Mononuclear cell (primary cell): Measurements from ENCODE around the gene SUN1. TPM values are rescaled to one million over a fixed set of nuclear protein-coding genes. Genes with fewer than 3 reads are reported as not detected.

Source experiments
- H3K27me3 ChIP-seq: 2 replicates; pipeline ENCODE4 v1.6.0; 2011; ENCODE audit warnings: low read length, control low read depth; ENCODE audit not compliant: insufficient read depth
- H3K4me1 ChIP-seq: 2 replicates; pipeline ENCODE4 v1.5.1; 2011; ENCODE audit warnings: mild to moderate bottlenecking, low read length, control low read depth; ENCODE audit not compliant: insufficient read depth
- H3K4me3 ChIP-seq: 2 replicates; pipeline ENCODE4 v1.5.1; 2011; ENCODE audit warnings: mild to moderate bottlenecking, low read length, moderate library complexity
- H3K9me3 ChIP-seq: 2 replicates; pipeline ENCODE4 v1.5.1; 2011; ENCODE audit warnings: low read depth, mild to moderate bottlenecking, control low read depth, low read length
- total RNA-seq: library from RNA; depleted of rRNA; stranded (reverse); fragments of >200 nt; gene quantifications from one replicate; pipeline ENCODE4 v1.2.3, GENCODE V29; 2012

Gene SUN1
- total RNA-seq, 1 donor, result 86.3 TPM

- Histone ChIP-seq H3K27me3 (no peaks in the 10 kb centered on the region), H3K4me1 (peaks cover 20% of the 10 kb centered on the region), H3K9me3 (no peaks in the 10 kb centered on the region), H3K4me3 (no peak overlapping the region)
Observed at GRCh38 chr7:881441-882234, 49.4 kb downstream of the SUN1 start.

- no peaks in the 10 kb centered on the region for H3K9me3 ChIP-seq
- H3K4me1 ChIP-seq, result peaks cover 20% of the 10 kb centered on the region
- no peak overlapping the region for H3K4me3 ChIP-seq
- H3K27me3 ChIP-seq, result no peaks in the 10 kb centered on the region
Observed at GRCh38 chr7:882336-883035, 50.2 kb downstream of the SUN1 start.

GRCh38 chr7:883055-884021, 51.1 kb downstream of the SUN1 start:
- Histone ChIP-seq H3K4me1 (peaks cover 13% of the 10 kb centered on the region), H3K9me3 (no peaks in the 10 kb centered on the region), H3K27me3 (no peaks in the 10 kb centered on the region), H3K4me3 (no peak overlapping the region)

- H3K27me3 ChIP-seq, result no peaks in the 10 kb centered on the region
- no peak overlapping the region for H3K4me3 ChIP-seq
- H3K4me1 ChIP-seq, result peaks cover 4% of the 10 kb centered on the region
- H3K9me3 ChIP-seq, result no peaks in the 10 kb centered on the region
Observed at GRCh38 chr7:884191-885003, 52.1 kb downstream of the SUN1 start.

GRCh38 chr7:885261-885892, 53.1 kb downstream of the SUN1 start:
- H3K27me3 ChIP-seq, result no peaks in the 10 kb centered on the region
- no peaks in the 10 kb centered on the region for H3K9me3 ChIP-seq
- no peak overlapping the region for H3K4me3 ChIP-seq
- H3K4me1 ChIP-seq, result peaks cover 2% of the 10 kb centered on the region

GRCh38 chr7:885893-886625, 53.8 kb downstream of the SUN1 start:
- H3K4me1 ChIP-seq, result no peaks in the 10 kb centered on the region
- no peaks in the 10 kb centered on the region for H3K9me3 ChIP-seq
- no peak overlapping the region for H3K4me3 ChIP-seq
- no peaks in the 10 kb centered on the region for H3K27me3 ChIP-seq

- no peaks in the 10 kb centered on the region for H3K27me3 ChIP-seq
- H3K4me1 ChIP-seq, result no peaks in the 10 kb centered on the region
- H3K9me3 ChIP-seq, result no peaks in the 10 kb centered on the region
- H3K4me3 ChIP-seq, result no peak overlapping the region
Observed at GRCh38 chr7:886626-887487, 54.6 kb downstream of the SUN1 start.

- H3K4me1 ChIP-seq, result no peaks in the 10 kb centered on the region
- H3K9me3 ChIP-seq, result no peaks in the 10 kb centered on the region
- H3K27me3 ChIP-seq, result no peaks in the 10 kb centered on the region
- no peak overlapping the region for H3K4me3 ChIP-seq
Observed at GRCh38 chr7:887488-887820, 55.2 kb downstream of the SUN1 start.

GRCh38 chr7:888081-889024, 56.1 kb downstream of the SUN1 start:
- H3K9me3 ChIP-seq, result no peaks in the 10 kb centered on the region
- H3K4me1 ChIP-seq, result no peaks in the 10 kb centered on the region
- no peak overlapping the region for H3K4me3 ChIP-seq
- no peaks in the 10 kb centered on the region for H3K27me3 ChIP-seq

- H3K4me3 ChIP-seq, result no peak overlapping the region
- no peaks in the 10 kb centered on the region for H3K27me3 ChIP-seq
- H3K4me1 ChIP-seq, result no peaks in the 10 kb centered on the region
Observed at GRCh38 chr7:889025-889390, 56.7 kb downstream of the SUN1 start.

GRCh38 chr7:889391-889790, 57.1 kb downstream of the SUN1 start:
- no peaks in the 10 kb centered on the region for H3K9me3 ChIP-seq
- no peak overlapping the region for H3K4me3 ChIP-seq
- H3K4me1 ChIP-seq, result no peaks in the 10 kb centered on the region
- no peaks in the 10 kb centered on the region for H3K27me3 ChIP-seq

More at GRCh38 chr7:889025-889390, 56.7 kb downstream of the SUN1 start:
- no peaks in the 10 kb centered on the region for H3K9me3 ChIP-seq

- H3K27me3 ChIP-seq, result no peaks in the 10 kb centered on the region
- no peak overlapping the region for H3K4me3 ChIP-seq
- no peaks in the 10 kb centered on the region for H3K4me1 ChIP-seq
- no peaks in the 10 kb centered on the region for H3K9me3 ChIP-seq
Observed at GRCh38 chr7:890868-891267, 58.6 kb downstream of the SUN1 start.
